Endodermal cell (in vitro differentiated cells): ENCODE measurements around the gene ZNF423. TPM values are rescaled to one million over a fixed set of nuclear protein-coding genes. Genes with fewer than 3 reads are reported as not detected.

Experiments
- DNase-seq: peaks from one replicate; pipeline ENCODE4 v3.0.0-alpha.2; 2017
- H3K27ac ChIP-seq: 2 replicates; pipeline ENCODE4 v1.5.1; 2013; ENCODE audit warnings: mild to moderate bottlenecking, low read depth, low read length, moderate library complexity
- H3K27me3 ChIP-seq: 2 replicates; pipeline ENCODE4 v1.6.1; 2013; ENCODE audit warnings: mild to moderate bottlenecking, low read length, moderate library complexity; ENCODE audit not compliant: insufficient read depth, control insufficient read depth, poor library complexity, severe bottlenecking
- H3K36me3 ChIP-seq: 2 replicates; pipeline ENCODE4 v1.7.0; 2013; ENCODE audit warnings: mild to moderate bottlenecking, low read length, moderate library complexity; ENCODE audit not compliant: control insufficient read depth, insufficient read depth
- H3K4me1 ChIP-seq: one replicate; pipeline ENCODE4 v1.7.0; 2013; ENCODE audit warnings: low read length; ENCODE audit not compliant: control insufficient read depth, insufficient read depth
- H3K4me3 ChIP-seq: 2 replicates; pipeline ENCODE4 v1.5.1; 2013; ENCODE audit warnings: mild to moderate bottlenecking, low read length, moderate library complexity
- H3K9ac ChIP-seq: 2 replicates; pipeline ENCODE4 v1.6.1; 2013; ENCODE audit warnings: mild to moderate bottlenecking, low read length, moderate library complexity; ENCODE audit not compliant: poor library complexity, severe bottlenecking; ENCODE audit errors: extremely low read depth
- H3K9me3 ChIP-seq: 2 replicates; pipeline ENCODE4 v1.6.1; 2013; ENCODE audit warnings: mild to moderate bottlenecking, low read length, moderate library complexity; ENCODE audit not compliant: control insufficient read depth
- H3K27ac Mint-ChIP-seq: 2 replicates; pipeline ENCODE4 v1.8.0; 2020; ENCODE audit warnings: mixed read lengths
- H3K27me3 Mint-ChIP-seq: 2 replicates; pipeline ENCODE4 v1.8.0; 2021; ENCODE audit warnings: mild to moderate bottlenecking, mixed read lengths; ENCODE audit not compliant: insufficient read depth
- H3K36me3 Mint-ChIP-seq: 2 replicates; pipeline ENCODE4 v1.8.0; 2020; ENCODE audit warnings: low read depth, mixed read lengths
- H3K4me1 Mint-ChIP-seq: 2 replicates; pipeline ENCODE4 v1.8.0; 2020; ENCODE audit warnings: mixed read lengths
- H3K4me3 Mint-ChIP-seq: 2 replicates; pipeline ENCODE4 v1.8.0; 2020; ENCODE audit warnings: mild to moderate bottlenecking, moderate library complexity, mixed read lengths
- H3K9me3 Mint-ChIP-seq: 2 replicates; pipeline ENCODE4 v1.8.0; 2020; ENCODE audit warnings: mild to moderate bottlenecking, mixed read lengths
- WGBS, 2 experiments: methylation state at CpG; one replicate each; pipeline versions ENCODE4 v1.1.5 to v1.1.7; 2013; ENCODE audit warnings: missing lambda C conversion rate in 2 of 2, mixed read lengths in 1 of 2; ENCODE audit not compliant: insufficient coverage in 1 of 2, insufficient read length in 1 of 2; 5-methylcytosine and 5-hydroxymethylcytosine counted together
- total RNA-seq, 2 donors: library from RNA; stranded (reverse); fragmentation: NEBNext Ultra II Directional in 1 of 2; extraction: Animal tissue kit (Norgen Biotek cat#: 25700) in 1 of 2; gene quantifications; 2 replicates in 1 of 2; 3 replicates in 1 of 2; pipeline ENCODE4 v1.2.1, GENCODE V29; 2021
- TF ChIP-seq, protein P1 (sequence below): fragments of 200-600 bp; sonication (generic); conservative IDR thresholded peaks from 2 replicates; pipeline ENCODE4 v1.5.0; 2021; ENCODE audit warnings: antibody characterized with exemption, mild to moderate bottlenecking

Gene ZNF423
- total RNA-seq, 2 donors from 2014 or later: 30.3 to 41.9 TPM

DNA sequence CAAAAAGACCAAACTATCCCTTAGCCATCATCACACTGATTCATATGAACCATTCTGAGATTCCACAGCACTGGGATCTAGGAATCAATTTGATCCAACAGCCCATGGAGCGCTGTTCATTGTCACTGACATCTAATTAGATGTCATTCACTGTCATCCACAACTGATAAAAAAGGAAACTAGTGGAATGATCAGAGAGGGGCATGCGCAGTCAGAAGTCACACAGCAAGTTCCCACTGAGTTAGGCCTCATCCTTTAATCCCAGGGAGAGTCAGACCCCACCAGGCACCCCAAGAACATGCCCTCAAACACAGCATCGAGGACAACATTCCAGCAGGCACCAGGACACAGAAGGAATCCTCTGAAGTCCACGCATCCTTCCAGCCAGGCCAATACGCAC lies 88.5 kb downstream of the ZNF423 start:
- TF ChIP-seq, protein P1, sequence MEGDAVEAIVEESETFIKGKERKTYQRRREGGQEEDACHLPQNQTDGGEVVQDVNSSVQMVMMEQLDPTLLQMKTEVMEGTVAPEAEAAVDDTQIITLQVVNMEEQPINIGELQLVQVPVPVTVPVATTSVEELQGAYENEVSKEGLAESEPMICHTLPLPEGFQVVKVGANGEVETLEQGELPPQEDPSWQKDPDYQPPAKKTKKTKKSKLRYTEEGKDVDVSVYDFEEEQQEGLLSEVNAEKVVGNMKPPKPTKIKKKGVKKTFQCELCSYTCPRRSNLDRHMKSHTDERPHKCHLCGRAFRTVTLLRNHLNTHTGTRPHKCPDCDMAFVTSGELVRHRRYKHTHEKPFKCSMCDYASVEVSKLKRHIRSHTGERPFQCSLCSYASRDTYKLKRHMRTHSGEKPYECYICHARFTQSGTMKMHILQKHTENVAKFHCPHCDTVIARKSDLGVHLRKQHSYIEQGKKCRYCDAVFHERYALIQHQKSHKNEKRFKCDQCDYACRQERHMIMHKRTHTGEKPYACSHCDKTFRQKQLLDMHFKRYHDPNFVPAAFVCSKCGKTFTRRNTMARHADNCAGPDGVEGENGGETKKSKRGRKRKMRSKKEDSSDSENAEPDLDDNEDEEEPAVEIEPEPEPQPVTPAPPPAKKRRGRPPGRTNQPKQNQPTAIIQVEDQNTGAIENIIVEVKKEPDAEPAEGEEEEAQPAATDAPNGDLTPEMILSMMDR: no peak
- 93 to 94% methylated on average over 2 to 5 of the region's 5 CpGs for WGBS, 2 experiments
- Mint-ChIP-seq H3K27ac (peak overlapping the region; percentile 66), H3K27me3 (no peaks in the 10 kb centered on the region), H3K4me3 (no peak overlapping the region), H3K36me3 (peaks cover 6% of the 10 kb centered on the region), H3K9me3 (no peaks in the 10 kb centered on the region), H3K4me1 (no peaks in the 10 kb centered on the region)
- Histone ChIP-seq H3K4me1 (no peaks in the 10 kb centered on the region), H3K27me3 (no peaks in the 10 kb centered on the region), H3K9me3 (no peaks in the 10 kb centered on the region), H3K4me3 (no peak overlapping the region), H3K36me3 (no peaks in the 10 kb centered on the region), H3K27ac (no peak overlapping the region), H3K9ac (no peak overlapping the region)
- DNase-seq: no peak

DNA sequence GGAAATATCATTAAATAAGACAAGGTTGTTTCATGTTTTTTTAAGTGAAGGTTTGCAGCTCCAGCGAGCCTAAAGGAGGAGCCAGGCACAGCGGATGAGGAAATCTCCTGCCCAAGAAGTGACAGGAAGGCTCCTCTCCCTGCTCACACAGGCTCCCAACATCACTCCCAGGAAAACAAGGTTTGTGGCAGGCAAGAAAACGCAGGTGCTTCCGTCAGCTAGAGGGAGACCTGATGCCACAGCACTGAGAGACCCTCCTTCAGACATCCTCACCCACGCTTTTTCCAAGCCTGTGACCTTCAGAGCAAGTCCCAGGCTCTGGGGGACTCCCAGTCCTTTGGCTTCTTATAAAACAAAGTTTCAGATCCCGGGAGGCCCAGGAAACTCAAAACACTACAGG lies 89.7 kb downstream of the ZNF423 start:
- peaks cover 2% of the 10 kb centered on the region for H3K36me3 Mint-ChIP-seq
- H3K4me3 ChIP-seq: no peak overlapping the region
- H3K36me3 ChIP-seq: no peaks in the 10 kb centered on the region
- H3K27me3 Mint-ChIP-seq: no peaks in the 10 kb centered on the region
- H3K27ac Mint-ChIP-seq: peak overlapping the region; percentile 21
- H3K9me3 ChIP-seq: no peaks in the 10 kb centered on the region
- no peak overlapping the region for H3K4me3 Mint-ChIP-seq
- H3K27ac ChIP-seq: no peak overlapping the region
- H3K27me3 ChIP-seq: no peaks in the 10 kb centered on the region
- H3K4me1 ChIP-seq: no peaks in the 10 kb centered on the region
- no peaks in the 10 kb centered on the region for H3K9me3 Mint-ChIP-seq
- DNase-seq: no peak
- no peaks in the 10 kb centered on the region for H3K4me1 Mint-ChIP-seq
- 83 to 92% methylated on average over 3 to 6 of the region's 6 CpGs for WGBS, 2 experiments
- TF ChIP-seq, protein P1: no peak
- no peak overlapping the region for H3K9ac ChIP-seq

DNA sequence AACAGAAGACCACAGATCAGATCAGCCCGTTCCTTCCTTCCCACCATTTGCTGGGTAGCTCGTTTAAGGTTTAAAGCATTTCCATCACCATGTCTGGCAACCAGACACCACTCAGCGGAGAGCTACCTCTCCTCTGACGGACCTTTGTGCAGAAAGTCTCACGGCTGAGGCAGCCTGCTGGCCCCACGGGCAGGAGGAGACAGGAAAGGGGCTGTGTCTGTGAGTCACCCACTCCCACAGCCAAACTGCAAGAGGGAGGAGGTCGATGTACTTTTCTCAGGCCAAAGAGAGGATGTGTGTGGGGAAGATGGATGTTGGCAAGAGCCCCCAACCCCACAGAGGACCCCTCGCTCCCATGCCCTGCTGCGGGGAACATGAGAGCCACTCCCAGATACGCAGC lies 92.1 kb downstream of the ZNF423 start:
- no peak overlapping the region for H3K27ac ChIP-seq
- no peak overlapping the region for H3K27ac Mint-ChIP-seq

More for the DNA sequence above, 92.1 kb downstream of the ZNF423 start:
- Mint-ChIP-seq H3K27me3 (no peaks in the 10 kb centered on the region), H3K9me3 (no peaks in the 10 kb centered on the region), H3K36me3 (peaks cover 2% of the 10 kb centered on the region), H3K4me1 (peaks cover 3% of the 10 kb centered on the region), H3K4me3 (no peak overlapping the region)
- H3K4me3 ChIP-seq: no peak overlapping the region
- H3K36me3 ChIP-seq: no peaks in the 10 kb centered on the region
- no peak overlapping the region for H3K9ac ChIP-seq
- WGBS, 2 experiments: 89 to 90% methylated on average over 2 to 10 of the region's 10 CpGs
- no peaks in the 10 kb centered on the region for H3K9me3 ChIP-seq
- TF ChIP-seq, protein P1: no peak
- H3K4me1 ChIP-seq: no peaks in the 10 kb centered on the region
- no peaks in the 10 kb centered on the region for H3K27me3 ChIP-seq
- no peak for DNase-seq
